Stimulated activated CD4-positive, alpha-beta T cell treated with anti-CD3 and anti-CD28 coated beads, Interleukin-1b, Interleukin-23, amount 100 ng/mL, for 4 hours (primary cell): Measurements from ENCODE around the gene ANKS1B.

ENCODE experiments used
- DNase-seq, 2 donors: peaks; one replicate each; pipeline ENCODE4 v3.0.0-alpha.2; 2020; ENCODE audit warnings: low read depth in 2 of 2

Gene ANKS1B

GRCh38 chr12:99201906-99202645 is 782.7 kb downstream of the ANKS1B start:
- DNase-seq: no peak

- DNase-seq: no peak
Observed at GRCh38 chr12:99200711-99201384, 783.9 kb downstream of the ANKS1B start.

- DNase-seq: no peak
Observed at GRCh38 chr12:99195474-99195873, 789.3 kb downstream of the ANKS1B start.

- DNase-seq: no peak
Observed at GRCh38 chr12:99192489-99192888, 792.2 kb downstream of the ANKS1B start.

GRCh38 chr12:99176871-99177270 is 807.9 kb downstream of the ANKS1B start:
- DNase-seq: no peak

- DNase-seq: no peak
Observed at GRCh38 chr12:99170461-99170860, 814.3 kb downstream of the ANKS1B start.

- no peak for DNase-seq
Observed at GRCh38 chr12:99170037-99170436, 814.7 kb downstream of the ANKS1B start.

GRCh38 chr12:99157946-99158345 is 826.8 kb downstream of the ANKS1B start:
- no peak for DNase-seq

GRCh38 chr12:99154983-99155336 is 829.8 kb downstream of the ANKS1B start:
- DNase-seq: no peak

GRCh38 chr12:99154216-99154982 is 830.3 kb downstream of the ANKS1B start:
- DNase-seq: no peak

GRCh38 chr12:99153293-99153692 is 831.4 kb downstream of the ANKS1B start:
- DNase-seq: no peak

- no peak for DNase-seq
Observed at GRCh38 chr12:99152337-99152736, 832.4 kb downstream of the ANKS1B start.

- DNase-seq: no peak
Observed at GRCh38 chr12:99151744-99152143, 833.0 kb downstream of the ANKS1B start.

GRCh38 chr12:99147130-99147529 is 837.6 kb downstream of the ANKS1B start:
- DNase-seq: no peak

- DNase-seq: no peak
Observed at GRCh38 chr12:99146730-99147129, 838.0 kb downstream of the ANKS1B start.

GRCh38 chr12:99146185-99146584 is 838.6 kb downstream of the ANKS1B start:
- DNase-seq: no peak

- DNase-seq: no peak
Observed at GRCh38 chr12:99142651-99143050, 842.1 kb downstream of the ANKS1B start.

- no peak for DNase-seq
Observed at GRCh38 chr12:99140017-99140720, 844.6 kb downstream of the ANKS1B start.

GRCh38 chr12:99138393-99138792 is 846.3 kb downstream of the ANKS1B start:
- DNase-seq: no peak

GRCh38 chr12:99137124-99137855 is 847.4 kb downstream of the ANKS1B start:
- DNase-seq: no peak

GRCh38 chr12:99136516-99136915 is 848.2 kb downstream of the ANKS1B start:
- DNase-seq: no peak
